ENCODE measurements around the gene CAMTA1. TPM values are rescaled to one million over a fixed set of nuclear protein-coding genes. Genes with fewer than 3 reads are reported as not detected.

The CAMTA1 gene
- total RNA-seq, 1 experiment from 2014 or later: 69.5 TPM

DNA sequence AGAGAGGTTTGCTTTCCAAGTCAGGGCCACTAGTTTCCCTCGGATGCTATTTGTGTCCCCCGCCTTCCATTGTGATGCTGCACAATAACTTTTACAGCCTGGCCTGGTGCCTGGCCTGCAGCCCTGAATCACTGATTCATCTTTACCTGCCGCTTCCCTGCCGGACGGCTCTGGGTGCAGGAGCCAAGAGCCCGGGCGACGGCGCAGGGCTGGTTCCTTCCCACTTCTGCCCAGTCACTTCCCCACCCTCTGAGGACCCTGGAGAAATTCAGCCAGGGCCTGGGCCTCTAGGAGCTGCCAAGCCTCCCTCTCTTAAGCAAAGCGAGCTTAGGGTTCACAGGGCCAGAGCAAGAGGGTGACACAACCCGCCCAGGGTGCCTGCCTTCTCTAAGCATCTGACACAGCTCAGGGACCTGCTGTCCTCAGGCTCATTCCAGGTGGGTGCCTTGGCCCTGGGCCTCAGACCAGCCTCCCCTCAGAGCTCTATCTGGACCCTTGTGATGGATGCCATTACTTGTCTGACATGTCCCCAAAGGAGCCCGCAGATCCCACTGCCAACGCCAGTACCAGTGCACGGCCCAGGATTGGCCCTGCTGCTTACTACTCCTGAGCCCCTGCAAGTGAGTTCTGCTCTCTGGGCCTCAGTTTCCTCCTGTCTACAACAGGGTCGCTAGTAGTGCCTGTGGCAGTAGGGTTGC, 604.8 kb downstream of the CAMTA1 start:
- Histone ChIP-seq H3K9me3 (ENCODE audit: control insufficient read depth in 1 of 2, insufficient read depth in 1 of 2, low read depth in 1 of 2, low read length in 2 of 2) (peaks cover under 1 to 4% of the 10 kb centered on the region in 2 experiments; a peak in 3 of 4 replicates), H3K27ac (ENCODE audit: low read depth, low read length) (no peak overlapping the region), H2AFZ (ENCODE audit: low read depth, low read length, poor library complexity, severe bottlenecking) (no peak overlapping the region), H3K79me2 (ENCODE audit: insufficient read depth, low read length) (no peaks in the 10 kb centered on the region), H3K4me2 (ENCODE audit: low read length) (no peak overlapping the region), H3K4me1 (ENCODE audit: control insufficient read depth in 1 of 2, insufficient read depth in 2 of 2, low read length in 2 of 2) (peaks cover 8 to 11% of the 10 kb centered on the region in 2 experiments; a peak in 2 of 4 replicates), H3K9ac (ENCODE audit: low read length) (no peak overlapping the region), H4K20me1 (ENCODE audit: insufficient read depth) (no peaks in the 10 kb centered on the region), H3K36me3 (ENCODE audit: control insufficient read depth in 1 of 2, insufficient read depth in 2 of 2, low read length in 2 of 2) (no peaks in the 10 kb centered on the region), H3K27me3 (ENCODE audit: insufficient read depth, low read length) (no peaks in the 10 kb centered on the region), H3K9me2 (ENCODE audit: insufficient read depth) (no peaks in the 10 kb centered on the region), H3K4me3 (replicated peaks in 1 of 2; ENCODE audit: low read depth in 1 of 2, low read length in 2 of 2) (no peak overlapping the region)
- CTCF ChIA-PET: no interaction called here
- no peak for DNase-seq (ENCODE audit: low read depth, low spot score)
- POLR2A ChIA-PET: no interaction called here
- RAD21 ChIA-PET (ENCODE audit: low non-redundant PET in 1 of 2, low total read pairs in 2 of 2, uncharacterized antibody in 2 of 2, unreplicated experiment in 2 of 2): no interaction called here
- BruUV-seq (replicated peaks): no TSS peak
- intact Hi-C loops (cut with micrococcal nuclease): no loop called here
- TF ChIP-seq EZH2phosphoT487 (IDR thresholded peaks at IDR 0.05; ENCODE audit: borderline replicate concordance) (no peak), EZH2 (IDR thresholded peaks at IDR 0.05) (no peak), RAD21 (IDR thresholded peaks at IDR 0.05; ENCODE audit: low read depth) (no peak), POLR2AphosphoS5 (IDR thresholded peaks at IDR 0.05; ENCODE audit: low read depth, low read length) (no peak), JUND (IDR thresholded peaks at IDR 0.05) (no peak)
- TF ChIP-seq, protein P1, sequence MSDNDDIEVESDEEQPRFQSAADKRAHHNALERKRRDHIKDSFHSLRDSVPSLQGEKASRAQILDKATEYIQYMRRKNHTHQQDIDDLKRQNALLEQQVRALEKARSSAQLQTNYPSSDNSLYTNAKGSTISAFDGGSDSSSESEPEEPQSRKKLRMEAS (IDR thresholded peaks at IDR 0.05): no peak
- ATAC-seq: no peak

DNA sequence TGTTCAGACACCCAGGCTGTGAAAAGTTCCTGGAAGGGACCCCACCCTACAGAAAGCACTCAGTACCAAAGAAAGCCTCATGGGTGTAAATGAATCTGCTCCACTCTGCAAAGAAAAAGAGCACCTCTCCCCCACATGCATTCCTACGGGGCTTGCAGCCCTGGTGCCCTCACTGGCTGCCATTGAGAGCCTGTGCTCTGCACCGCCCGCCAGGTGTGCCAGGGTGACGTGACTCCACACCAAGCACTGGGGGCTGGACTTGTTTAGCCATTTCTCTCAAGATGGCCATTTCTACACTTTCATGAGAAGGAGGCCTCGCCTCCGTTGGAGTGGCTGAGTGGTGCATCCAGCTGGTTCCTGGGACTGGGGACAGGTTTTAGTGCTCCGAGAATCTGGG, 605.3 kb downstream of the CAMTA1 start:
- CTCF ChIA-PET: no interaction called here
- POLR2A ChIA-PET: no interaction called here

More for the DNA sequence above, 605.3 kb downstream of the CAMTA1 start:
- no peaks in the 10 kb centered on the region for H3K9me2 ChIP-seq (ENCODE audit: insufficient read depth)
- H3K27me3 ChIP-seq (ENCODE audit: insufficient read depth, low read length): no peaks in the 10 kb centered on the region
- intact Hi-C loops (cut with micrococcal nuclease): no loop called here
- DNase-seq (ENCODE audit: low read depth, low spot score) (no peak), ATAC-seq (no peak)
- H3K4me2 ChIP-seq (ENCODE audit: low read length): no peak overlapping the region
- TF ChIP-seq EZH2 (IDR thresholded peaks at IDR 0.05) (no peak), EZH2phosphoT487 (IDR thresholded peaks at IDR 0.05; ENCODE audit: borderline replicate concordance) (no peak)
- H3K4me3 ChIP-seq (replicated peaks in 1 of 2; ENCODE audit: low read depth in 1 of 2, low read length in 2 of 2): no peak overlapping the region
- H3K79me2 ChIP-seq (ENCODE audit: insufficient read depth, low read length): no peaks in the 10 kb centered on the region
- H3K36me3 ChIP-seq (ENCODE audit: control insufficient read depth in 1 of 2, insufficient read depth in 2 of 2, low read length in 2 of 2): no peaks in the 10 kb centered on the region
- no TSS peak for BruUV-seq (replicated peaks)
- H4K20me1 ChIP-seq (ENCODE audit: insufficient read depth): no peaks in the 10 kb centered on the region
- RAD21 ChIA-PET (ENCODE audit: low non-redundant PET in 1 of 2, low total read pairs in 2 of 2, uncharacterized antibody in 2 of 2, unreplicated experiment in 2 of 2): no interaction called here
- no peak overlapping the region for H3K9ac ChIP-seq (ENCODE audit: low read length)
- H2AFZ ChIP-seq (ENCODE audit: low read depth, low read length, poor library complexity, severe bottlenecking): no peak overlapping the region
- H3K4me1 ChIP-seq (ENCODE audit: control insufficient read depth in 1 of 2, insufficient read depth in 2 of 2, low read length in 2 of 2): peaks cover 8 to 11% of the 10 kb centered on the region in 2 experiments; a peak in 2 of 4 replicates
- H3K9me3 ChIP-seq (ENCODE audit: control insufficient read depth in 1 of 2, insufficient read depth in 1 of 2, low read depth in 1 of 2, low read length in 2 of 2): peaks cover 5 to 9% of the 10 kb centered on the region in 2 experiments; a peak in 3 of 4 replicates
- no peak overlapping the region for H3K27ac ChIP-seq (ENCODE audit: low read depth, low read length)

Measured in HCT116 (cell line).